Psoas muscle (tissue), 8 donors: ENCODE data around the gene CTSO. TPM values are rescaled to one million over a fixed set of nuclear protein-coding genes. Genes with fewer than 3 reads are reported as not detected.
"Not testable (repeated sequence)": the region's sequence is repeated elsewhere in the genome, so short reads cannot be mapped to it uniquely, and the experiment has no call there.

Source experiments
- ATAC-seq, 4 donors: fragments of 200-7000 bp; cut with Tn5 transposase; one replicate each; pipeline ENCODE4 v1.9.1; 2020; ENCODE audit warnings: moderate library complexity in 3 of 4, mild to moderate bottlenecking in 2 of 4
- DNase-seq, 2 donors: peaks; one replicate each; pipeline ENCODE4 v3.0.0-alpha.2; 2020
- H3K27ac ChIP-seq: fragments of 200-600 bp; one replicate; pipeline ENCODE4 v1.8.0; 2022
- H3K27me3 ChIP-seq, 3 donors: fragments of 200-600 bp in 1 of 3; one replicate each; pipeline versions ENCODE4 v1.6.1 to v1.8.0; 2013 to 2022; ENCODE audit warnings: low read length in 2 of 3, mild to moderate bottlenecking in 2 of 3, moderate library complexity in 1 of 3; ENCODE audit not compliant: insufficient read depth in 3 of 3
- H3K36me3 ChIP-seq, 2 donors: fragments of 200-600 bp in 1 of 2; one replicate each; pipeline versions ENCODE4 v1.6.1 to v1.8.0; 2013 to 2022; ENCODE audit warnings: low read depth in 1 of 2, mild to moderate bottlenecking in 1 of 2, moderate library complexity in 1 of 2; ENCODE audit not compliant: insufficient read depth in 1 of 2
- H3K4me1 ChIP-seq: fragments of 200-600 bp; one replicate; pipeline ENCODE4 v1.8.0; 2022
- H3K4me3 ChIP-seq: fragments of 200-600 bp; one replicate; pipeline ENCODE4 v1.8.0; 2022; ENCODE audit warnings: mild to moderate bottlenecking
- H3K9me3 ChIP-seq: fragments of 200-600 bp; one replicate; pipeline ENCODE4 v1.8.0; 2022
- WGBS, 3 donors: extraction: QIAGEN DNeasy Blood & Tissue Kit; methylation state at CpG; one replicate each; pipeline versions ENCODE4 v1.1.6 to v1.1.7; 2013; 5-methylcytosine and 5-hydroxymethylcytosine counted together
- intact Hi-C, 2 donors: fragments of 100-400 bp; cut with DNase I; formaldehyde crosslinking; loops; one replicate each; pipeline versions ENCODE4 v1.11.0 to v1.14.2; 2022
- polyA plus RNA-seq, 3 donors: library from polyadenylated mRNA; stranded (reverse); fragments of 200-250 nt; gene quantifications; one replicate each; pipeline ENCODE4 v1.2.3, GENCODE V29; 2013
- total RNA-seq, 4 donors: library from RNA; stranded (reverse); fragmentation: NEBNext Ultra II Directional in 2 of 4; extraction: Animal tissue kit (Norgen Biotek cat#: 25700) in 2 of 4; gene quantifications; one replicate each; pipeline versions ENCODE4 v1.2.1 to v1.2.4, GENCODE V29; 2021 to 2023
- TF ChIP-seq, protein P1 (sequence below): fragments of 200-600 bp; IDR thresholded peaks from one replicate; pipeline ENCODE4 v1.8.0; 2022; ENCODE audit warnings: antibody characterized with exemption
- donor health status: healthy with polysubstance abuse.
- donor health status: DM: no; HTN: no; CAD: no; lungs with moderate emphysema.
- donor health status: Bipolar disorder and iron deficiency.
- donor health status: healthy.
- donor health status: DM: yes; HTN: yes; CAD: no.
- donor health status: DM: no; HTN: no; CAD: no.
- donor health status: DM: no; HTN: no; CAD: no.
- donor health status: DM: yes; HTN: yes; CAD: no.

CTSO gene
- total and polyA plus RNA-seq, 7 donors: 2.0 to 4.2 (median 3.0) TPM

DNA sequence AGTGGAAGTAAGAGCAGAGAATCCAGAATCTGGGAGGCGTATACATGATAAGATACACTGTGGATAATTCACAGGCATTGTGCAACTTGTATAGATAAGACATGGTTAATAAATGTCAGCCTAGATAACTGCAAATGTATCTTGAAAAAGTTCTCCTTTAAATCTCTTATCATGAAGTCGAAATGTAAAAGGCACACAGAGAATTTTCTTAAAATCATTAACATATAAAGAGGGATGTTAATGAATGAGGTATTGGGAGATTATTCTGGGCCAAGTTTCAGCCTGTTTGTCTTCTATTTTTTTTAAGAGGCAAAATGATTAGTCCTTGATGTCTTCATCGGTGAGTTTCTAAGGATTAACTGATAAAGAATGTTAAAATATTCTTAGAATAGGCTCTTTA is 49.3 kb downstream of the CTSO start:
- DNase-seq (no peak), ATAC-seq (no peak)
- H3K27ac ChIP-seq: no peak overlapping the region
- intact Hi-C loops: no loop called here
- H3K36me3 ChIP-seq: no peaks in the 10 kb centered on the region
- 68 to 73% (median 68%) methylated on average over 3 of the region's 3 CpGs for WGBS, 3 donors
- no peaks in the 10 kb centered on the region for H3K9me3 ChIP-seq
- TF ChIP-seq, protein P1, sequence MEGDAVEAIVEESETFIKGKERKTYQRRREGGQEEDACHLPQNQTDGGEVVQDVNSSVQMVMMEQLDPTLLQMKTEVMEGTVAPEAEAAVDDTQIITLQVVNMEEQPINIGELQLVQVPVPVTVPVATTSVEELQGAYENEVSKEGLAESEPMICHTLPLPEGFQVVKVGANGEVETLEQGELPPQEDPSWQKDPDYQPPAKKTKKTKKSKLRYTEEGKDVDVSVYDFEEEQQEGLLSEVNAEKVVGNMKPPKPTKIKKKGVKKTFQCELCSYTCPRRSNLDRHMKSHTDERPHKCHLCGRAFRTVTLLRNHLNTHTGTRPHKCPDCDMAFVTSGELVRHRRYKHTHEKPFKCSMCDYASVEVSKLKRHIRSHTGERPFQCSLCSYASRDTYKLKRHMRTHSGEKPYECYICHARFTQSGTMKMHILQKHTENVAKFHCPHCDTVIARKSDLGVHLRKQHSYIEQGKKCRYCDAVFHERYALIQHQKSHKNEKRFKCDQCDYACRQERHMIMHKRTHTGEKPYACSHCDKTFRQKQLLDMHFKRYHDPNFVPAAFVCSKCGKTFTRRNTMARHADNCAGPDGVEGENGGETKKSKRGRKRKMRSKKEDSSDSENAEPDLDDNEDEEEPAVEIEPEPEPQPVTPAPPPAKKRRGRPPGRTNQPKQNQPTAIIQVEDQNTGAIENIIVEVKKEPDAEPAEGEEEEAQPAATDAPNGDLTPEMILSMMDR: no peak
- no peaks in the 10 kb centered on the region for H3K27me3 ChIP-seq
- no peaks in the 10 kb centered on the region for H3K4me1 ChIP-seq
- H3K4me3 ChIP-seq: no peak overlapping the region

DNA sequence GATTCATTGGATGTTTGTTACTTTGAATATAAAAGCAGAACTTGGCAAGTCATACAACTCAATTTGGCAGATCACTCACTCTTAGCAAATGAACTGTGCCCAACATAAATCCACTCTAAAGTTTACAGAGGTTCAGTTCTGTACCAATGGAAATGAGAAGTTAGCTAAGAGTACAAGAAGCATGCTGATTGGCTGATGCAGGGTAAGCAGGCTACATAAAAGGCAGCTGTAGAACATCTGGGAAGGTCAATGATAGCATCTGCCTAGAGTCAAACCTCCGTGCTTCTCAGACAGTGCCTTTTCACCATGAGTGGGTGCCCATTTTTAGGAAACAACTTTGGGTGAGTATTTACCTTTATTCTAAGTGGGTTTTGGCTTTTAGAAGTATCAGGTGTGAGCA is 50.2 kb downstream of the CTSO start, which contains the start of gene TDO2:
TDO2 (plus strand) TSS at position 244 of the 400 bp plus-strand sequence; CDS start at position 307, 63 bp downstream.
- ATAC-seq (no peak), DNase-seq (no peak)
- Histone ChIP-seq H3K27me3 (no peaks in the 10 kb centered on the region), H3K4me1 (no peaks in the 10 kb centered on the region), H3K27ac (no peak within 1 kb of the TSS), H3K4me3 (no peak within 1 kb of the TSS), H3K9me3 (peaks cover 3% of the 10 kb centered on the region), H3K36me3 (no peaks in the 10 kb centered on the region)
- TF ChIP-seq, protein P1: no peak
- 24 to 42% (median 39%) methylated on average over 1 of the region's 1 CpG for WGBS, 3 donors
- intact Hi-C loops: no loop called here

DNA sequence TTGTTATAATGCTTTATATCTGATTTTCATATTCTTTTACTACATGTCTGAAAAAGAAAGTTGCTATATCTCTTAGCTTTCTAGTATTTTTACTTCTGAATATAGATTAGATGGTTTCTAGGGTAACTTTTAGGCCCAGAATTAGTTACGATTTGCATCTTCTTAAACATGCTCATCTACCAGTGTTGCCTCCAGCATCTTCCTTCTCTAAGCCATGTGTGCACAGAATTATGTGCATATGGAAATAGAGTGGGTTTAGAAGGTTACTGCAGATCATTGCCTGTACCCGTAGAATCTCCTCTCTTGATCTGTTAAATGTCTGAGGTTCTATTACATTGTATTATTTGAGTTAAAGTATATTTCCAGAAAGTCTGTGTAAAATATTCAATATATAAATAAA is 52.7 kb downstream of the CTSO start:
- H3K4me1 ChIP-seq: no peaks in the 10 kb centered on the region
- intact Hi-C loops: no loop called here
- DNase-seq (no peak), ATAC-seq (no peak)
- H3K36me3 ChIP-seq: no peaks in the 10 kb centered on the region
- WGBS, 3 donors: 91 to 94% (median 93%) methylated on average over 2 of the region's 2 CpGs
- H3K27ac ChIP-seq: no peak overlapping the region
- H3K27me3 ChIP-seq: no peaks in the 10 kb centered on the region
- peaks cover 5% of the 10 kb centered on the region for H3K9me3 ChIP-seq
- TF ChIP-seq, protein P1: no peak
- H3K4me3 ChIP-seq: no peak overlapping the region

DNA sequence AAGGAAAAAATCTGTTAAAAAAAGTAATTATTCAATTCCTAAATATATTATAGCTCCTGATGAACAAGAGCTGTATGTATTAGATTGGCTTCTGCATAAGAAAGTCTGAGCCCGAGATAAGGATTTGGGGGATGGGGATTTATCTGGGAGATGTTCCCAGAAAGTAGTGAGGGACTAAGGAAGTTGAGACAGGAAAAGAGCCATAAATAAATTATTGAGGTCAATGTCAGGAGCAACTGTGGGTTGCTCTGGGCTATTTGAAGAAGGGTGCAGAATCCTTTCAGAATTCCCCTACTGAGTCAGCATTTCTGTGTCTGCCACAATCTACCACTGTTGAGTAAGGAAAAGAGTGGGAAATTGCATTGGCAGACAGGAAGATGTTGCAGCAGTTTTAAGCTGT is 53.3 kb downstream of the CTSO start:
- Histone ChIP-seq H3K9me3 (peaks cover 5% of the 10 kb centered on the region), H3K4me1 (no peaks in the 10 kb centered on the region), H3K27me3 (no peaks in the 10 kb centered on the region), H3K4me3 (no peak overlapping the region), H3K36me3 (no peaks in the 10 kb centered on the region), H3K27ac (no peak overlapping the region)
- 11 to 39% (median 23%) methylated on average over 1 of the region's 1 CpG for WGBS, 3 donors
- intact Hi-C loops: no loop called here
- no peak for DNase-seq
- TF ChIP-seq, protein P1: no peak
- no peak for ATAC-seq

DNA sequence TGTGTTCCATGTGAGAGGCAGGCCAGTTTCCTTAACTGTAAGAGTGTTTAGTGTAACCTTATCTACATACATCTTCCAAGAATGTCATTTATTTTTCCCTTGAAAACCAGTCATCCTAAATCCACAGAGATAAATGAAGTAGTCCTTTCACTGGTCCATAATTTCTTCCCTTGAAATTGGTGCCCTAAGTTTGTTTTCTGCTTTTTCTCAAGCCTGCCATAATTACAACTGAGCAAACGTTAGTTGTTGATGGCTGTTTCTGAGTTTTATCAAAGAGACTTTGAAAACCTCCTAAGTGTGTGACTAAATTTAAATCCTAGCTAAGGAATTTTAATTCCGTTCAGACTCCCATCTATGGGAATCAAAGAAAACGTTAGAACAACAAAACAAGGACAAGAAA is 53.8 kb downstream of the CTSO start:
- TF ChIP-seq, protein P1: no peak
- H3K9me3 ChIP-seq: peaks cover 5% of the 10 kb centered on the region
- ATAC-seq (no peak), DNase-seq (no peak)
- no peaks in the 10 kb centered on the region for H3K36me3 ChIP-seq
- no peak overlapping the region for H3K27ac ChIP-seq
- no peaks in the 10 kb centered on the region for H3K27me3 ChIP-seq
- intact Hi-C loops: no loop called here
- H3K4me1 ChIP-seq: no peaks in the 10 kb centered on the region
- WGBS, 3 donors: 6 to 12% (median 7%) methylated on average over 3 of the region's 3 CpGs
- H3K4me3 ChIP-seq: no peak overlapping the region

GRCh38 chr4:155898371-155898770 is 55.3 kb downstream of the CTSO start:
- H3K9me3 ChIP-seq, H3K27me3 ChIP-seq, intact Hi-C loops, H3K36me3 ChIP-seq, H3K4me1 ChIP-seq, ATAC-seq, DNase-seq, H3K27ac ChIP-seq, H3K4me3 ChIP-seq: not testable (repeated sequence)
- WGBS, 3 donors: 82 to 92% (median 88%) methylated on average over 2 of the region's 2 CpGs
